NCI-H510A (cell line): ENCODE data around the gene RIPK4.
A peak's percentile ranks its signal among the peaks of the same experiment; 100 is the strongest.
"Not testable (repeated sequence)": the region's sequence is repeated elsewhere in the genome, so short reads cannot be mapped to it uniquely, and the experiment has no call there.

Experiments used
- DNase-seq: peaks from one replicate; lab custom pipeline; 2025; lab: John Stamatoyannopoulos, UW

The RIPK4 gene

DNA sequence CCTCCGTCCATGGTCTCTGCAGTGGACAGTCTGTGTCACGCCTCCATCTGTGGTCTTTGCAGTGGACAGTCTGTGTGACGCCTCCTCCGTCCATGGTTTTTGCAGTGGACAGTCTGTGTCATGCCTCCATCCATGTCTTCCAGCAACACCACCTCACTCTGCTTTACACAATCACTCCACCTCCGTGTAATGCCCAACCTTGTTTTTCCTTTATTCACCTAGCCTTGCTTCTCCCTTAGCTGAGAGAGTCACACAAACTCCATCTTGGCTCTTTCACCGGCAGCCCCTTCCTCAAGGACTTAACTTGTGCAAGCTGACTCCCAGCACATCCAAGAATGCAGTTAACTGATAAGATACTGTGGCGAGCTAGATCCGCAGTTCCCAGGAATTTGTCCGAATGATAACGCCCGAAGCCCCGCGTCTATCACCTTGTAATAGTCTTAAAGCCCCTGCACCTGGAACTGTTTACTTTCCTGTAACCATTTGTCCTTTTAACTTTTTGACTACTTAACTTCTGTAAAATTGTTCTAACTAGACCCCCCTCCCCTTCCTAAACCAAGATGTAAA is 52.5 kb downstream of the RIPK4 start:
- not testable (repeated sequence) for DNase-seq

DNA sequence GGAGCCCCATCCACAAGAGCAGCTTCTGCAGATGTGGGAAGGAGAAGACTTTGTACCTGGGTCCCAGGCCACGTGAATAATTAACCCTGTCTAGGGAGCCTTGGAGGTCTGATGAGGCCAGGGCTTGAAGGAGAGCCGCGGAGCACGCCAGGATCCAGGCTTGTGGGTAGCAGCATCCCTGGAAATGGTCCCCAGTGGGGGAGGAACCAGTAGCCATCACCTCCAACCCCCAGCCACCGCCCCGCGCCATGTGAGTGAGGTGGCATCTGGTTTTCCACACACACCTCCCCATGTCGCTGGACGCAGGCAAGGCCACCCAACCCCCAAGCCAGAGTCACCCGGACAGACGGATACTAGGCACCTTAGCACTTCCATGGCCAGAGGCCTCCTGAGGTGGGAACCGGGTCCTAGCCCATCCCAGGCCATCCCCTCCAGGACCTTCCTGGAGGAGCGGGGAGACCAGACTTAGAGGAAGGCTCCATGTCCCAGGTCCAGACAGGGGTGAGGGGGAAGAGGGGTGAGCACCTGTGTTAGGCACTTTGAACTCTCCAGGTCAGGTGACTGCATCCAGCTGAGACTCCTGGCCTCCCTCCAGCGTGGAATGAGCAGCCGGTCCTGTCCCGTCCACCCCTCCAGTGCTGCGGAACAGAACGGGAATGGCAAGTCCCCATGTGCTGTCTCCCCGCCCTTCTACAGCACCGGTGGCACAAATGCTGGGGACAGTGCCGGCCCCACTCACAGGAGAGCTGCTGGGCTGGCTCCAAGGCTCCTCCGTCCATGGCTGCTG is 53.2 kb downstream of the RIPK4 start:
- DNase-seq: no peak

DNA sequence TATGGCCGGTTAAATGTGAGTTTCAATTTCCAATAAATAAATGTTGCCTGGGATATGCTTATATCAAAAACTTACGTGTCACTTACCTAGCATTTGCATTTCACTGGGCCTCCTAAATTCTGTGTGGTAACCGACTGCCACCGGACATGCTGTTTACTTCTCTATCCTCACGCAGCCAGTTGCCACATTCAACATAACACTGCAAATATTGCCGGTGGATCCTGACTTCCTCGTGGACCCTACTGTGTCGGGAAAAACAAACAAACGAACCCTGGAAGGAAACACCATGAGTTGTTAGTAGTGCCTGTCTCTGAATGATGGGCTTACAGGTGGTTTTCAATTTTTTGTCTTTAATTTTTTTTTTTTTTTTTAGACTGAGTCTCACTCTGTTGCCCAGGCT is 54.1 kb downstream of the RIPK4 start:
- DNase-seq: no peak

DNA sequence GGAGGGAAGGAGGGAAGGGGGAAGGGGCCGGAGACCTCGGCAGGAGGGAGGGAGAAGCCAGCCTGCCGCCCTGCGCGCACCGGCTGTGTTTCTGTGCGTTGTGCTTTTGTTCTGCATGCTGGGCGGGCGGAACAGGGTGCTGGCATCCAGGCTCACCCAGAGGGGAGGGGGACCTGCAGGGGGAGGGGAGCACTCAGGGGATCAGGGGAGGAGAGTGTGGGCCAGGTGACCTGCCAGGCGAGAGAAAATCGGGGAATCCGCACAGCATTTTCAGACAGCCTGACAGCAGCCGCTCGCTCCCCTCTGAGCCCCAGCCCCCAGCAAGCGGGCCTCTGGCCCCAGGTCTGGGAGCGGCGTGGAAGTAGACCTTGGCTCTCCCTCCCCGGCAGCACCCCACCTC is 54.7 kb downstream of the RIPK4 start:
- no peak for DNase-seq

DNA sequence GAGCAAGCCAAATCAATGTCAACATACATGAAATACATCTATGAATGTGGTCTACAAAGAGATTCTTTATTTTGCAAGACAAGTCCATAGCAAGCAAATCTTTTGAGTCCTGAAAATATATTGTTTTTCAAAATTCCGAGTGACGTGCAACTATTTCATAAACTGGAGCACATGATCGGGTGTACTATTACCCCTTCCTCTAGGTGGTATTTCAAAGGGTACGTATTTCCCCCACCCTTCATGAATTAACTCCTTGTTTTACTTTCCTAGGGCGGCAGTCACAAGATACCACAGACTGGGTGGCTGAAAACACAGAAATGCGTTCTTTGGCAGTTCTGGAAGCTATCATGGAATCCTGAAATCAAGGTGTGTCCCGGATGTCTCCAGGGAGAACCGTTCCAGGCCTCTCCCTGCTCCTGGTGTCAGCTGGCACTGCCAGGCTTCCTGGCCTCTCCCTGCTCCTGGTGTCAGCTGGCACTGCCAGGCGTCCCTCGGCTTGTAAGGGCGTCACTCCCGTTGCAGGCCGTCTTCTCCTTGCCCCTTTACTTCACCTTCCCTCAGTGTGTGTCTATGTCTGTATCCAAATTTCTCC is 55.3 kb downstream of the RIPK4 start:
- no peak for DNase-seq

DNA sequence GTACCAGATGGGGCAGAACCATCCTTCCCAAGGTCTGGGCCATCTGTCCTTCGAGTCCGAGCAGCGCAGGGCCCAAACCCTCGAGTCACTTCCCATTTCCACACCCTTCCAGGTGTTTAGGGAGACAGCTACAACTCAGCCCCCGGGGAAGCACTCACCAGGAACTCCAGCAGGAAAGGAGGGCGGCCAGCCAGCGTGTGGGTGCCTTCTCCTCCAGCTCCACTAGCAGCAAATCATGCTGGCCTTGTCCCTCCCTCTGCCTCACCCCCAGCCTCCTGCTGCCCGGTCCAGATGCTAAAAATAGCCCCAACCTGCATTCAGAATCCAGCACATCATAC is 56.1 kb downstream of the RIPK4 start:
- DNase-seq: no peak

DNA sequence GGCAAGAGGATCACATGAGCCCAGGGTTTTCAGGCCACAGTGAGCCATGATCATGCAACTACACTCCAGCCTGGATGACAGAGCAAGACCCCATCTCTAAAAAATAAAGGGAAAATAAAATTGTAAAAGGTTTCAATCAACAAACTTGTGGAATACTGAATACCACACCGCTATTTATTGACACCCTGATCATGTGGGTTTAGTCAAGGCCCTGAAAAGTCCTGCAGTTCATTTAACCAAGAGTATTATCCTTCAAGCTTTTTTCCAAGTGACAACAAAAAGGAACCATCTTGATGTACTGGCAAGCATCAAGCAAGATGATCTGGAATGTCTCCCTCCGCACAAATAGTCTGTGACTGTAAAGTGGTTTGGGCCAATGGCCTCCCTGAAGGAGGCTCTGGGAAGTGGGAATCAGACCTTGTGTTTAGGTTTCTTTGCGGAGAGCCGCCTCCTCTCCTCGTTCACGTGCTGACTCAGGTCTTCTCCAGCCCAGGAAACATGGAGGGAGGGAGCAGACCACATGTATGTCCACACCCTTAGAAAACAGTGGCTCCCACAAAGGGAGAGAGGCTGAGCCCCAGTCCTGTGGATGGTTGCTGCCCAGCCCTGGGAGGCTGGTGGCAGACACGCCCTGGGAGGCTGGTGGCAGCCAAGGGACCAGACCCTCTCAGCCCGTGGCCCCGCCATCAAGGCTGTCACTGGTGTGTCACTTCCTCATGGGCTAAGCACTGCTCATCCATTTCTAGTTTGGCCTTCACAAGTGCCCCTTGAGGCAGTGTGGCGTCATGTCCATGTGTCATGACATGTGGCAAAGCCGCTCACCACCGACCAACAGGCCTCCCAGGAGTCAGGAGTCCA is 56.7 kb downstream of the RIPK4 start:
- no peak for DNase-seq

DNA sequence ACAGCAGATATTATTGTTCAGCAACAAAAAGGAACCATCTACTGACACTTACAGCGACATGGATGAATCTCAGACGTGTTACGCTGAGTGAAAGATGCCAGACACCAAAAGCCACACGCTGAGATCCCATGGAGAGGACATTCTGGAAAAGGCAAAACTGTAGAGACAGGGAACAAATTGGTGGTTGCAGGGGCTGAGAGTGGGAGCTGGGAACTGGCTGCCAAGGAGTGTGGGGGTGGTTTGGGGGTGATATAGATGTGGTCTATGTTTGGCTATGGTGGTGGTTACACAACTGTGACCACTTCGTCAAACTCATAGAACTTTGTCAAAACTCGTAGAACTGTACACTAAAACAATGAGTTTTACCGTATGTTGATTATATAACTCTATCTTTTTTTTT is 57.7 kb downstream of the RIPK4 start:
- no peak for DNase-seq

DNA sequence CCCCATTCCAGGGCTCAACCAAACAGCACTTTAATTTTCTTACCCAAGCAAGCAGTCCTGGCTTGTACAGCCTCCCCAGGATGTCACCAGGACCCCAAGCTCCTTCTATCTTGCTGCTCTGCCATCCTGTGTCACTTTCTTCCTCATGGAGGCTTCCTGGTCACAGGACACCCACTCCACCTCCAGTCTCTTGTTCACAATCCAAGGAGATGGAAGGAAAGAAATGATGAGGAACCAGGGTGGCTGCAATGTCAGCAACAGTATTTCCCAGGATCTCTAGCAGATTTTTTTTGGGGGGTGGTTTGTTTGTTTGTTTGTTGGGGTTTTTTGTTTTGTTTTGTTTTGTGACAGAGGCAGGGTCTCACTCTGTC is 58.9 kb downstream of the RIPK4 start:
- no peak for DNase-seq

DNA sequence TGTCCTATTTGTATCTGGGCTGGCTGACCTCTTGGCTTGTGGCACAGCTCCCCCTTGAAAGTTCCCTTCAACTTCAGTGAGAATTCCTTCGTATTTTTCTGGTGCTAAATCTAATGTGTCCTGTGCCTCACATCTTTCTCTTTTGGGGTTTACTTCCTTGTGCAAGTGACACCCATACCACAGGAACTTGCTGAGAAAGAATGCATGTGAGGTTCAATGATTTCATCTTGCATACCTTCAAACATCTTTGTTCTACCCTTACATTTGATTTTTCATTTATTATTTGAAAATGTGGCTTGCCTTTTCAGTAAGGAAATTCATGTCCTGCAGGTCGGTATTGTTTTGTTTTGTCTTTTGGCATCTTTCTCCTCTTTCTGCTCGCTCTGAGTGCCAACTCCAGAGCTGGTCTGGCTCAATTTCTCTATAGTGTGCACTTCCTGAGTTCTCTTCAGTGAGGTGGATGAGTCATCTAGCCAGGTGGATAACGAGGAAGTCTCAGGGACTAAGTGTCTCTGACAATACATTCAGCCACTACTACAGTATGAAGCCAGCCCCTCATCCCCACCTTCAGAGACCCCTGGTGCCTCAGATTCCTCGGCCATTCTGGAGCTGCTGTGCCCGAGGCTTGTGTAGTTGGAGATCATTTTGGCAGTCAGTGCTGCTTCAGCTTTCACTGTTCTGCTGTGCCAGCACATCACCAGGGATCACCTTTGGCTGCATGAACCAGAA is 59.5 kb downstream of the RIPK4 start:
- DNase-seq: no peak

DNA sequence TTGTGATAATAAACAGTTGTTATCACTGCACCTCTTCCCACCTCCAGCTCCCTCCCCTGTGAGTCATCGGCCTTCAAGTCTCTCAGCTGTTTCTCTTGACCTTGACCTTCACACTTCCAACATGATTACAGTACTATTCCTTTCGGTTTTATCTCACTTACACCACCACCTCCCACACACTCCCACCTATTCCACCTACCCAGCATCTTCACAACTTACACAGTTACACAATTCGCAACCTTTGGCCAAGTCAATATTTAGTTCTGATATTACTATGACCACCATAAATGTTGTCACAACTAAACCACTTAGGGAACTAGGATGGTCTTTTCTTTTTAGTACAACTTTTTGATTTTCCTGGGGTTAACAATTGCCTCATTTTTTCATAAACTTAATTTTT is 60.2 kb downstream of the RIPK4 start:
- DNase-seq: no peak

DNA sequence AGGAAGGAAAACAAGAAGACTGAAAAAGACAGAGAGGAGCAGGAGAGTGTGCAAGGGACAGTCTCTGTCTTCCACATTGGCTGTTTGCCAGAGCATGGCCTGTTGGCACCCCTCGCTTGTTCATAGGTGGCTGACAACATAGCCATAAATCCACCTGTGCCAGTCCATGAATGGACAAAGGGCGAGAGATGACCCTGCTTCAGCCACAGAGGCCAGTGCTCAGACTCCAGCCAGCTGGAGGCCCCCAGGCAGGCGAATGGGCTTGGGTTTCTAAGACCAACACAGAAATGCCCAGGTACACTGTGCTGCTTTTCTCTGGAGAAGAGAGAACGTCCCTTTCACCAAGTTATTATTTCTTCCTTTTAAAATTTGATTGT is 60.6 kb downstream of the RIPK4 start:
- DNase-seq: no peak

DNA sequence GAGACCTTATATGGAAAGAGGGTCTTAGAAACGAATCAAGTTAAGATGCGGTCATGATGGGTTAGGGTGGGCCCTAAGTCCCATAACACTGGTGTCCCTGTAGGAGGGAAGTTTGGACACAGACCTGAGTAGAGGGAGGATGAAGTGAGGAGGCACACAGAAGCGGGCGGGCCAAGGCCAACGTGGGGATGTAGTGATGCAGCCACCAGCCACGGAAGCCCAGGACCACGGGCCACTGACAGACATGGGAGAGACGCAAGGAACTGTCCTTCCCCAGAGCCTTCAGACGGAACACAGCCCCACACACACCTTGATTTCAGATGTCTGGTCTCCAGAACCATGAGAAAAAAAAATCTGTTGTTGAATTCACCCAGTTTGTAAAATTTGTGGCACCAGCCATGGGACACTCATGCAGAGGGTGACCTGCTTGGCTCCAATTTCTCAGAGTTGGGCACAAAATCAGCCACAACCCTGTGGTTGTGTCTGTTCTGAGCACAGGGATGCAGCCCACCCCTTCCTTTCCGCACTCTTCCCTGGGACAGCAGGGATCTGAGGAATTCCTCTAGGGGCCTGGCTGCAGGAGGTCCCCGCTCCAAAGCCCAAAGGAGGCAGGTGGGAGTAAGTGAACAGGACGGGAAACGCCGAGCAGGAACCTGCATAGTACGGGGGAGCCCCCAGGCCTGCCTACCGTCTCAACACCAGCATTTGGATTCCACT is 61.1 kb downstream of the RIPK4 start:
- DNase-seq: no peak

DNA sequence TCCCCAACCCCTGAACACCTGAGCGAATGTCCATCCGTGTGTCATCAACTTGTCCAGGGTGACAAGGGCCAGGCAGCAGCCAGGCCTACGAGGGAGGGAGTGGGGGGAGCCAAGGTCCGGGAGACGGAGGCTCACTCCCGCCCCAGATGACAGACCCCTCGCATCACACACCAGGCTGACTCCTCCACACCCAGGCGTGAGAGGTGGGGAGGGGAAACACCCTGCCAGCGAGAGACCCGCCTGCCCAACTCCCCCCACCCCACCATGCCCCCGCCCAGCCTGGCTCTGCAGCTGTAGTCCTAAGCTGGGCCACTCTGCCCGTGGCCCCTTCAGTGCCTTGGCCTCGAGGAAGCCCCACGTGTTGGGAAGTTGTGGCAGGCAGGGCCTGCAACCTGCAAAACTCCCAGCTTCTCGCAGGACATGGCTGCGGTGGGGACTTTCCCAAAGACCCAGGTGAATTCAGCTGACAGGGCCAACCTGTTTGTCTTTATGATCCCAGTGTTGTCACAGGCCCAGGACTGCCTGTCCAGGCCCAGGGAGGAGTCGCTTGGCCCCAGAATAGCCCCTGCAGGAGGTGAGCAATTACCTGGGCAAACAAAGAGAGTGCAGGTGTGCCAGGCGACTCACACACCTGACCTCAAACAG is 62.9 kb downstream of the RIPK4 start:
- peak; percentile 47 for DNase-seq

DNA sequence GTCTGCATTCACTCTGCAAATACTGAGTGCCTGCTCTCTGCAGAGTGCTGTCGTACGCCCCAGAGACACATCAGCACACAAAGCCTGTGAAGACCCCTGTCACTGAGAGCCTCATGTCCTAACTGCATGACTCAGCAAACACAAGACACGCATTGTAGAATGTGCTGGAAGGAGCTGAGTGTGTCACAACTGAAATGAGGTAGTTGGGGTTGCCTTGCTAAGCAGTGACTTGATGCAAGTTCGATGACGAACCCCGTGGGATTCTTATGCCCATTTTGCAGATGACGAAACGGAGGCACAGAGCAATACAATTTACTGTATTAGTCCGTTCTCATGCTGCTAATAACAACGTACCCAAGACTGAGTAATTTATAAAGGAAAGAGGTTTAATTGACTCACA is 65.1 kb downstream of the RIPK4 start:
- no peak for DNase-seq

DNA sequence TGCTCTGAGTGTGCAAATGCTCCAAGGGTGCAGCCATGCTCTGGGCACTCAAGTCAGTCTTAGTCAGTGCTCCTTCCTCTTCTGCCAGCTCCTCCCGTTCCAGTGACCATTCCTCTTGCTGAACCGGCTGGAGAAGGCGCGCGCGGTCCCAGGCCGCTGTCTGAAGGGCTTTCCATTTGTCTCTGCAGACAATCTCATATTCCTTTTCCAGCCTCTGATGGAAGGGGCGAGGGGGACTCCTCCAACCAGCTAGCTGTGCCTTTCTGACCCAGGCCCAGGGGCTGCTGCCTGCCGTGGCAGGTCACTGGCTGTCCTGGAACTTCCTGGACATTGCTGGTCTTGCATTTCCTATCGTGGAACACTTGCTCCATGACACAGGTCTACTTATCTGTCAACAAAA is 67.5 kb downstream of the RIPK4 start:
- DNase-seq: no peak

DNA sequence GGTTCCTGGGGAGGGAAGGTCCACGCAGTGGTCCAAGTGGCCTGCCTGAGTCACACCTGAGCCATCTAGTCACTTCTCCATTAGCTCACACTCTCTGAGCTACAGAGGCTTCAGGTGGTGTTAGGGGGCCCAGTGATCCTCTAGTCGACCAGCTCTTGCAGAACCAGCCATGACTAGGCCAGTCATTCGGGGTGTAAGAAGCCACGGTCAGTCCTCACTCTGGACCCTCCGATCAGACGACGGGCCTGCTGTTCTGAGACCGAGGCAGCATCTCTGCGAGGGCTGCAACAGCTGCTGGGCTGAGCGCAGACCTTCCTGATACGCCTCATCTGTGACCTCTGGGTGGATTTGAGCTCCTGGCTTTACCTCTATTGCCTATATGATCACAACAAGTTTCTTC is 68.8 kb downstream of the RIPK4 start:
- DNase-seq: no peak

DNA sequence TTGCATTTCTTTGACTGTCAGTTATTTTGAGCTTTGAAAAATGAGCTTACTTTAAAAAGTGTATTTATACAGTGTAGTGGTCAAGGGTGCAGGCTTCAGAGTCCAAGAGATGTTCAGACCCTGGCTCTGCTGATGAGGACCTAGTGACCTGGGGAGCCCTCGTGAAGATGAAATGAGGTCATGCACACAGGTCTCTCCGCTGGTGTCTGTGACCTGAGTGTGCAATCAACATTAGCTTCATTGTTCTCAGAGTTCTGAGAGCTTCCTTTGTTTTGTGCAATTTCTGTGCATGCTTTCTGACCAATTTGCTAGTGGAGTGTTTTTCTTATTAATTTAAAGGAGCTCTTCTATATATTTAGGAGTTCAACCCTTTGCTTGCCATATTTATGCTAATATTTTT is 71.3 kb downstream of the RIPK4 start:
- no peak for DNase-seq

DNA sequence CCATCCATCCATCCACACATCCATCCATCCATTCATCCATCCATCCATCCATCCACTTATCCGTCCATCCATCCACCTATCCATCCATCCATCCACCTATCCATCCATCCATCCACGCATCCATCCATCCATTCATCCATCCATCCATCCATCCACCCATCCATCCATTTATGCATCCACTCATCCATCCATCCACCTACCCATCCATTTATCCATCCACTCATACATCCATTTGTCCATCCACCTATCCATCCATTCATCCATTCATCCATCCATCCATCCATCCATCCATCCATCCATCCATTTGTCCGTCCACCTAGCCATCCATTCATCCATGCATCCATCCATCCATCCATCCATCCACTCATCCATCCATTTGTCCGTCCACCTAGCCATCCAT is 72.8 kb downstream of the RIPK4 start:
- DNase-seq: not testable (repeated sequence)

DNA sequence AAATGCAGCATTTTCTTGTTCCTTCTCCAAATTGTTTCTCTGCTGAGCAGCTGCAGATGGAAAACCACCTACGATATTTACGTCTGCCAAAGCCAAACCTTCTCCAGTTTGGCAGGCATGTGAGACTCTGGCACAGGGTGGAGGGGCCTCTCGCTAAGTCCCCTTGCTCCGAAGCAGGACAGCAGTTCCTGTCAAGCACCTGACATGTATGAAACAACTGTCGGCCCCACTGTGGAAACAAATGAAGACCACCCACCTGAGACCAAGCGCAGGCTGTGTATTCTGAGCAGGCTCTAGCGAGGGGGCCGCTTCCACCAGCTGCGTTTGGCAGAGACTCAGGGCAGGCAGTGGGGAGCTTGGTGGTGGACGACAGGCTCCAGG is 74.7 kb downstream of the RIPK4 start:
- no peak for DNase-seq
